Ecto neural progenitor cell (in vitro differentiated cells): ENCODE data around the gene NACC1.
A peak's percentile ranks its signal among the peaks of the same experiment; 100 is the strongest.

Experiments
- DNase-seq: peaks from one replicate; pipeline ENCODE4 v3.0.0-alpha.2; 2018; ENCODE audit warnings: low spot score

Gene NACC1

GRCh38 chr19:13100031-13100588 lies 18.0 kb upstream of the NACC1 start:
- DNase-seq: no peak

GRCh38 chr19:13100841-13101589 lies 17.0 kb upstream of the NACC1 start:
- no peak for DNase-seq

- DNase-seq: no peak
Measured at GRCh38 chr19:13101590-13102415, 16.3 kb upstream of the NACC1 start.

GRCh38 chr19:13102416-13102665 lies 15.7 kb upstream of the NACC1 start:
- DNase-seq: no peak

GRCh38 chr19:13102666-13103580 lies 15.1 kb upstream of the NACC1 start, which contains the start of gene LYL1:
Gene LYL1 (minus strand): TSS chr19:13102858. CDS start chr19:13101171, 1,687 bp downstream.
- DNase-seq: peak; percentile 79

- DNase-seq: peak; percentile 43
Measured at GRCh38 chr19:13103581-13104359, 14.3 kb upstream of the NACC1 start.

- peak; percentile 77 for DNase-seq
Measured at GRCh38 chr19:13104360-13104847, 13.7 kb upstream of the NACC1 start.

- peak; percentile 42 for DNase-seq
Measured at GRCh38 chr19:13104848-13105711, 13.0 kb upstream of the NACC1 start.

GRCh38 chr19:13109361-13110098 lies 8.5 kb upstream of the NACC1 start:
- no peak for DNase-seq

- no peak for DNase-seq
Measured at GRCh38 chr19:13110099-13110610, 7.9 kb upstream of the NACC1 start.

GRCh38 chr19:13112555-13112954 lies 5.5 kb upstream of the NACC1 start:
- DNase-seq: no peak

GRCh38 chr19:13115936-13116281 lies 2.2 kb upstream of the NACC1 start:
- DNase-seq: no peak

GRCh38 chr19:13116282-13117175 lies 1.5 kb upstream of the NACC1 start, which contains the start of gene TRMT1:
Gene TRMT1 (minus strand): TSS chr19:13116740. CDS start chr19:13116399, 341 bp downstream.
- DNase-seq: peak; percentile 96

GRCh38 chr19:13117176-13117771 lies 790 bp upstream of the NACC1 start:
- no peak for DNase-seq

GRCh38 chr19:13118424-13119193 lies 545 bp downstream of the NACC1 start:
- DNase-seq: peak; percentile 88

- no peak for DNase-seq
Measured at GRCh38 chr19:13119627-13120026, 1.6 kb downstream of the NACC1 start.

- no peak for DNase-seq
Measured at GRCh38 chr19:13120031-13120430, 2.0 kb downstream of the NACC1 start.
